HepG2 (cell line): ENCODE results near the gene PARN. TPM values are rescaled to one million over a fixed set of nuclear protein-coding genes. Genes with fewer than 3 reads are reported as not detected.

Experiments
- AKAP8 ChIP-seq: sonication (generic); formaldehyde crosslinking; IDR thresholded peaks from 2 replicates; pipeline ENCODE4 v1.5.1; 2020; ENCODE audit warnings: mild to moderate bottlenecking, missing genetic modification reagents
- ARHGAP35 ChIP-seq: sonication (generic); formaldehyde crosslinking; IDR thresholded peaks from 2 replicates; pipeline ENCODE4 v1.9.0; 2022; ENCODE audit warnings: mild to moderate bottlenecking, inconsistent platforms, moderate library complexity, missing genetic modification reagents, borderline replicate concordance
- CREB3 ChIP-seq: sonication (generic); formaldehyde crosslinking; IDR thresholded peaks from 2 replicates; pipeline ENCODE4 v1.5.0; 2020; ENCODE audit warnings: missing genetic modification reagents
- DBP ChIP-seq: sonication (generic); formaldehyde crosslinking; IDR thresholded peaks from 2 replicates; pipeline ENCODE4 v1.4.0; 2020; ENCODE audit warnings: missing genetic modification reagents; ENCODE audit errors: not compliant biosample characterization
- MNT ChIP-seq: fragments of 450-650 bp; IDR thresholded peaks from 2 replicates; pipeline ENCODE4 v1.6.1; 2016
- MXD1 ChIP-seq: sonication (generic); formaldehyde crosslinking; IDR thresholded peaks from 2 replicates; pipeline ENCODE4 v1.4.0; 2020; ENCODE audit warnings: mild to moderate bottlenecking, missing genetic modification reagents
- NFIB ChIP-seq: sonication (generic); formaldehyde crosslinking; IDR thresholded peaks from 2 replicates; pipeline ENCODE4 v1.9.0; 2021; ENCODE audit warnings: missing genetic modification reagents, mild to moderate bottlenecking, borderline replicate concordance
- POLR2AphosphoS5 ChIP-seq: IDR thresholded peaks from 2 replicates; pipeline ENCODE4 v1.6.1; 2012; ENCODE audit warnings: low read depth, low read length
- THRA ChIP-seq: sonication (generic); formaldehyde crosslinking; IDR thresholded peaks from 2 replicates; pipeline ENCODE4 v1.4.0; 2020; ENCODE audit warnings: missing genetic modification reagents, borderline replicate concordance
- TOPORS ChIP-seq: sonication (generic); formaldehyde crosslinking; IDR thresholded peaks from 2 replicates; pipeline ENCODE4 v1.8.0; 2023; ENCODE audit warnings: mild to moderate bottlenecking, missing genetic modification reagents
- ZBTB42 ChIP-seq: sonication (generic); formaldehyde crosslinking; IDR thresholded peaks from 2 replicates; pipeline ENCODE4 v1.5.0; 2020; ENCODE audit warnings: mild to moderate bottlenecking, missing genetic modification reagents
- ZNF337 ChIP-seq: sonication (generic); formaldehyde crosslinking; IDR thresholded peaks from 2 replicates; pipeline ENCODE4 v1.5.1; 2020; ENCODE audit warnings: missing genetic modification reagents, low read depth, mild to moderate bottlenecking, borderline replicate concordance
- ZNF543 ChIP-seq: sonication (generic); formaldehyde crosslinking; IDR thresholded peaks from 2 replicates; pipeline ENCODE4 v1.4.0; 2020; ENCODE audit warnings: mild to moderate bottlenecking, missing genetic modification reagents
- ZNF773 ChIP-seq: sonication (generic); formaldehyde crosslinking; IDR thresholded peaks from 2 replicates; pipeline ENCODE4 v1.4.0; 2020; ENCODE audit warnings: missing genetic modification reagents, borderline replicate concordance
- ZNF782 ChIP-seq: sonication (generic); formaldehyde crosslinking; IDR thresholded peaks from 2 replicates; pipeline ENCODE4 v1.4.0; 2020; ENCODE audit warnings: missing genetic modification reagents, mild to moderate bottlenecking, borderline replicate concordance
- polyA plus RNA-seq, 8 experiments: library from polyadenylated mRNA; depleted of rRNA in 3 of 8; stranded (reverse) in 7 of 8; unstranded in 1 of 8; fragments of >200 nt; fragmentation: Illumina TruSeq in 4 of 8; extraction: Trizol in 4 of 8; gene quantifications; 2 replicates each; pipeline versions ENCODE4 v1.2.1 to v1.2.3, GENCODE V29; 2011 to 2016; ENCODE audit warnings: low read depth in 4 of 8, missing spikeins in 1 of 8, mixed read lengths in 1 of 8; ENCODE audit not compliant: insufficient read depth in 1 of 8
- total RNA-seq, 5 experiments: library from RNA; depleted of rRNA; stranded (reverse); fragments of >200 nt; fragmentation: Illumina TruSeq; extraction: Trizol; gene quantifications; 2 replicates each; pipeline ENCODE4 v1.2.3, GENCODE V29; 2016; ENCODE audit warnings: low read depth in 1 of 5

The PARN gene
- total and polyA plus RNA-seq, 2 of the 13 experiments (the other 11 are each of a cell fraction or from before 2014, with no cell fraction given): 13.3 to 47.6 TPM

- peak; percentile 80 for TF ChIP-seq MNT
- peak; percentile 93 for TF ChIP-seq MXD1 (CRISPR knock-in tag)
- TF ChIP-seq ZNF782 (CRISPR knock-in tag): peak; percentile 97
- TF ChIP-seq ZNF773: peak; percentile 60; the same call in 1 of the 2 replicates
- TF ChIP-seq TOPORS (CRISPR knock-in tag): peak; percentile 90
- TF ChIP-seq AKAP8 (CRISPR knock-in tag): peak; percentile 91
- TF ChIP-seq THRA: peak; percentile 81
- TF ChIP-seq POLR2AphosphoS5: peak; percentile 91
- TF ChIP-seq DBP (CRISPR knock-in tag): peak; percentile 94
- peak; percentile 72; the same call in 1 of the 2 replicates for TF ChIP-seq ZBTB42
- peak; percentile 76; the same call in 1 of the 2 replicates for TF ChIP-seq ZNF543 (CRISPR knock-in tag)
- peak; percentile 95; the same call in 1 of the 2 replicates for TF ChIP-seq ZNF337 (CRISPR knock-in tag)
- no peak for TF ChIP-seq NFIB (CRISPR knock-in tag)
- peak; percentile 74 for TF ChIP-seq ARHGAP35
- peak; percentile 60; the same call in 1 of the 2 replicates for TF ChIP-seq CREB3
These were observed at the start of gene PARN (continued) for GRCh38 chr16:14629919-14630619.
